Transverse colon (tissue), 4 donors: ENCODE measurements around the gene C20orf96. TPM values are rescaled to one million over a fixed set of nuclear protein-coding genes. Genes with fewer than 3 reads are reported as not detected.
A peak's percentile ranks its signal among the peaks of the same experiment; 100 is the strongest.

ENCODE experiments used
- DNase-seq: peaks from one replicate; pipeline ENCODE4 v3.0.0-alpha.2; 2019
- H3K27ac ChIP-seq, 4 donors: fragments of 200-600 bp; sonication (generic); 2 replicates each; pipeline ENCODE4 v1.5.1; 2016 to 2018; ENCODE audit warnings: inconsistent platforms in 4 of 4
- H3K27me3 ChIP-seq: fragments of 200-600 bp; sonication (generic); 2 replicates; pipeline ENCODE4 v1.5.1; 2017; ENCODE audit warnings: inconsistent platforms
- H3K36me3 ChIP-seq, 4 donors: fragments of 200-600 bp; sonication (generic); 2 replicates each; pipeline ENCODE4 v1.5.1; 2017 to 2019; ENCODE audit warnings: inconsistent platforms in 4 of 4
- H3K4me1 ChIP-seq, 4 donors: fragments of 200-600 bp; sonication (generic); 2 replicates each; pipeline ENCODE4 v1.5.1; 2017 to 2020; ENCODE audit warnings: inconsistent platforms in 4 of 4
- H3K4me3 ChIP-seq, 4 donors: fragments of 200-600 bp; sonication (generic); 1 replicate in 1 of 4; 2 replicates in 3 of 4; pipeline versions ENCODE4 v1.5.1 to v1.6.1; 2017 to 2019; ENCODE audit warnings: inconsistent platforms in 4 of 4
- H3K9me3 ChIP-seq, 2 donors: fragments of 200-600 bp; sonication (generic); 2 replicates each; pipeline ENCODE4 v1.5.1; 2017 to 2019; ENCODE audit warnings: inconsistent platforms in 2 of 2
- EP300 ChIP-seq: sonication (generic); formaldehyde crosslinking; IDR thresholded peaks from one replicate; pipeline ENCODE4 v1.6.1; 2017; ENCODE audit warnings: antibody characterized with exemption, low read depth
- POLR2A ChIP-seq: fragments of 450-650 bp; IDR thresholded peaks from one replicate; pipeline ENCODE4 v1.6.1; 2016; ENCODE audit warnings: antibody characterized with exemption, mild to moderate bottlenecking, moderate library complexity
- POLR2AphosphoS5 ChIP-seq, 3 donors: sonication (generic); formaldehyde crosslinking; IDR thresholded peaks; one replicate each; pipeline ENCODE4 v1.6.1; 2016; ENCODE audit warnings: antibody characterized with exemption in 3 of 3
- WGBS, 2 donors: methylation state at CpG; one replicate each; pipeline ENCODE4 v1.1.5; 2018; ENCODE audit warnings: low coverage in 1 of 2; 5-methylcytosine and 5-hydroxymethylcytosine counted together
- in situ Hi-C, 4 donors: fragments of 200-750 bp; cut with MboI; loops; one replicate each; pipeline versions ENCODE4 v1.15.0 to v1.15.1; 2017; ENCODE audit warnings: low sequenced_read_pairs in 3 of 4, low pct_ligation_motif_present in 1 of 4, low pct_unique_long_range_greater_than_20kb in 1 of 4
- intact Hi-C: fragments of 100-400 bp; cut with DNase I; formaldehyde crosslinking; loops from one replicate; pipeline ENCODE4 v1.15.1; 2023; ENCODE audit warnings: low total_unique reads
- total RNA-seq, 4 donors: library from RNA; depleted of rRNA; stranded (reverse); fragments of >200 nt; gene quantifications; one replicate each; pipeline ENCODE4 v1.1.0, GENCODE V29; 2016
- TF ChIP-seq, protein P1 (sequence below), 5 experiments: fragments of 200-600 bp in 3 of 5; fragments of 450-650 bp in 2 of 5; sonication (generic) in 3 of 5; IDR thresholded peaks; 1 replicate in 2 of 5; 2 replicates in 3 of 5; pipeline ENCODE4 v1.5.1; 2016 to 2017; ENCODE audit warnings: antibody characterized with exemption in 5 of 5, inconsistent platforms in 3 of 5, mild to moderate bottlenecking in 2 of 5, moderate library complexity in 1 of 5

Gene C20orf96
- total RNA-seq, 4 donors from 2014 or later: 3.0 to 97.3 (median 3.7) TPM

DNA sequence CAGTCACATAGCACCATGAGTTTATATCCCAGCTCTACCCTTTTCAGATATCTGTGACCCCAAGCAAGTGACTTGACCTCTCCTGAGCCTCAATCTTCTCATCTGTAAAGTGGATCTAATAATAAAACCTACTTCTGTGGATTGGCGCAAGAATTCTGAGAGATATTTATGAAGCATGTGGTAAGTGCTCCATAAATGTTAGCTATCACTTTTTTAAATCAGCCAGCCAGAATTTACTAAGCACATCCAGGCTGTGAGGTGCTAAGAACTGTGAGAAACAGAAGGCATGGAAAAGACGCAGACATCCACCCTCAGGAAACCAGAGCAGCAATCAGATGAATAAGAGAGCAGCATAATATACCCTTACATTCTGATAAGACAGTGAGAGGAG lies 862 bp downstream of the C20orf96 start:
- TF ChIP-seq, protein P1, sequence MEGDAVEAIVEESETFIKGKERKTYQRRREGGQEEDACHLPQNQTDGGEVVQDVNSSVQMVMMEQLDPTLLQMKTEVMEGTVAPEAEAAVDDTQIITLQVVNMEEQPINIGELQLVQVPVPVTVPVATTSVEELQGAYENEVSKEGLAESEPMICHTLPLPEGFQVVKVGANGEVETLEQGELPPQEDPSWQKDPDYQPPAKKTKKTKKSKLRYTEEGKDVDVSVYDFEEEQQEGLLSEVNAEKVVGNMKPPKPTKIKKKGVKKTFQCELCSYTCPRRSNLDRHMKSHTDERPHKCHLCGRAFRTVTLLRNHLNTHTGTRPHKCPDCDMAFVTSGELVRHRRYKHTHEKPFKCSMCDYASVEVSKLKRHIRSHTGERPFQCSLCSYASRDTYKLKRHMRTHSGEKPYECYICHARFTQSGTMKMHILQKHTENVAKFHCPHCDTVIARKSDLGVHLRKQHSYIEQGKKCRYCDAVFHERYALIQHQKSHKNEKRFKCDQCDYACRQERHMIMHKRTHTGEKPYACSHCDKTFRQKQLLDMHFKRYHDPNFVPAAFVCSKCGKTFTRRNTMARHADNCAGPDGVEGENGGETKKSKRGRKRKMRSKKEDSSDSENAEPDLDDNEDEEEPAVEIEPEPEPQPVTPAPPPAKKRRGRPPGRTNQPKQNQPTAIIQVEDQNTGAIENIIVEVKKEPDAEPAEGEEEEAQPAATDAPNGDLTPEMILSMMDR (IDR thresholded peaks at IDR 0.05): no peak
- TF ChIP-seq POLR2A (no peak), POLR2AphosphoS5 (IDR thresholded peaks at IDR 0.05) (no peak), EP300 (no peak)
- H3K4me1 ChIP-seq: peaks cover 0 to 20% (median 10%) of the 10 kb centered on the region in 4 donors
- 40% methylated on average over 2 of the region's 2 CpGs; no CpG with 5 or more reads in 1 of the 2 donors for WGBS, 2 donors
- H3K27me3 ChIP-seq: no peaks in the 10 kb centered on the region
- peak overlapping the region; percentile 24 to 68 (median 59) for H3K4me3 ChIP-seq
- no peaks in the 10 kb centered on the region for H3K9me3 ChIP-seq
- DNase-seq: no peak
- intact Hi-C loops: no loop called here
- in situ Hi-C loops: no loop called here
- peak overlapping the region; percentile 83 to 88 (median 86) for H3K27ac ChIP-seq
- H3K36me3 ChIP-seq: no peaks in the 10 kb centered on the region

DNA sequence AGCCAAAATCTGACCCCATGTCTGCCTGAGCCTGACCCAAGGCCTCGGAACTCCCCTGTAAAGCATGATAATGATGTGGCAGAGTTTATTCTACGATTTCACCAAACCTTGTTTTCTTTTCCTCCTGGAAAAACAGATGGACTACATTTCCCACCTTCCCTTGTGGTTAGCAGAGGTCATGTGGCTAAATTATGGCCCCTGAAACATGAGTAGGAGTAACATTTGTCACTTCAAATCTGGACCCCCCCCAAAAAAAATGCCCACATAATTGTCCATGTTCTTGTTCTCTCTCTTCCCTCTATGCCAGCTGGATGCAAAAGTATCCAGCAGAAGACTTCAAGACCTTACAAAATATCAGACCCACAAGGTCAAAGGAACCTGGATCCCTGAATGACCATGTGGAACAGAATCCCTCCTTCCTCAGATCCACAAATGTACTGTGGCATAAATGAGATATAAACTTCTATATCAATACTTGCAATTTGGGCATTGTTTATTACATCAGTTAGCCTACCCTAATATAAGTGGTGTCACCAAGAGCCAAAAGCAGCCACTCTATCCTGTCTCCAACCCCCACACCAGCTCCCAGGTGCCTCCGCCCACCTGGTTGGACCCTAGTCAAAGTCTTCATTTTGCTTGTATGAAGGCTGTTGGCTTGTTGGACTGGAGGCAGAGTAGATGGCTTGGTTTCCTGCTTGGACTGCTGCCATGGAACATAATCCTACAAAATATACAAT lies 1.4 kb downstream of the C20orf96 start:
- WGBS, 2 donors: 65 to 100% methylated on average over 2 to 3 of the region's 3 CpGs
- TF ChIP-seq POLR2AphosphoS5 (IDR thresholded peaks at IDR 0.05): no peak
- TF ChIP-seq POLR2A: no peak
- TF ChIP-seq, protein P1 (IDR thresholded peaks at IDR 0.05): no peak
- no peak for TF ChIP-seq EP300
- in situ Hi-C loops: no loop called here

DNA sequence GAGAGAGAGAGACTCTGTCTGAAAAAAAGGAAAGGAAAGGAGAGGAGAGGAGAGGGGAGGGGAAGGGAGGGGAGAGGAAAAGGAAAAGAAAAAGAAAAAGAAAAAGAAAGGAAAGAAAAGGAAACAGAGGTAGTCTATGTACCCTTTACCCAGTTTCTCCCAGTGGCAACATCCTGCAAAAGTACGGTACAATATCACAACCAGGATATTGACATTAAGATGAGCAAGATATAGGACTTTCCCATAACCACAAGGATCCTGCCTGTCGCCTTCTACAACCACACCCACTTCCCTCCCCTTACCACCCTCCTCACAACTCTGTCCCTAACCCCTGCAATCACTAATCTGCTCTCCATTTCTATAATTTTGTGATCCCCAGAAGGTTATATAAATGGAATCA lies 4.0 kb downstream of the C20orf96 start:
- in situ Hi-C loops: no loop called here
- Histone ChIP-seq H3K27me3 (no peaks in the 10 kb centered on the region), H3K36me3 (no peaks in the 10 kb centered on the region), H3K4me3 (no peak overlapping the region), H3K9me3 (no peaks in the 10 kb centered on the region), H3K27ac (no peak overlapping the region), H3K4me1 (peaks cover 0 to 18% (median 10%) of the 10 kb centered on the region in 4 donors)
- intact Hi-C loops: no loop called here
- no peak for TF ChIP-seq POLR2A
- TF ChIP-seq, protein P1 (IDR thresholded peaks at IDR 0.05): no peak
- TF ChIP-seq POLR2AphosphoS5 (IDR thresholded peaks at IDR 0.05): no peak
- no peak for TF ChIP-seq EP300
- DNase-seq: no peak
- 37 to 67% methylated on average over 2 of the region's 2 CpGs for WGBS, 2 donors

More for the DNA sequence above, 1.4 kb downstream of the C20orf96 start:
- peak; percentile 47 for DNase-seq
- peak overlapping the region in 1 of 4 donors; percentile 88 for H3K27ac ChIP-seq
- intact Hi-C loops: no loop called here
- peak overlapping the region in 1 of 4 donors; percentile 68 for H3K4me3 ChIP-seq
- H3K9me3 ChIP-seq: no peaks in the 10 kb centered on the region
- no peaks in the 10 kb centered on the region for H3K36me3 ChIP-seq
- H3K27me3 ChIP-seq: no peaks in the 10 kb centered on the region
- peaks cover 0 to 20% (median 10%) of the 10 kb centered on the region in 4 donors for H3K4me1 ChIP-seq

DNA sequence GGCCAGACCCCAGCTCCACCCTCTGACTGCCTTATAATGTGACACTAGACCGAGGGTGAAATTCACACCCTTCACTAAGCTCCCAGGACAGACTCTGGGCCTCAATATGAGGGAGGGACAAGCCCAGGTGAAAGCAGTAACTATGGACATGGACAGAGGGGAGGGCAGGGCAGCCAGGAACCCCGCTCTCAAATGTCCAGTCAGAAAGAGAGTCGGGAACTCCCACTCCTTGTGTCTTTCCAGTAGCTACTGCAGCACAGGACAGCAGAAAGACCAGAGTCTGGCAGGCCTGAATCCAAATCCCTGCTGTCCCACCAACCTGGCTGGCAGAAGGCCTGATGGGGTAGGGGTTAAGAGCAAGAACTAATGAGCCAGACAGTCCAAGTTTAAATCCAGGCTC lies 6.4 kb downstream of the C20orf96 start:
- intact Hi-C loops (no loop called here), in situ Hi-C loops (no loop called here)
- Histone ChIP-seq H3K27me3 (no peaks in the 10 kb centered on the region), H3K4me3 (no peak overlapping the region), H3K36me3 (no peaks in the 10 kb centered on the region), H3K27ac (no peak overlapping the region), H3K4me1 (no peaks in the 10 kb centered on the region), H3K9me3 (no peaks in the 10 kb centered on the region)
- no peak for DNase-seq
- 67% methylated on average over 3 of the region's 3 CpGs; no CpG with 5 or more reads in 1 of the 2 donors for WGBS, 2 donors
- no peak for TF ChIP-seq POLR2A
- TF ChIP-seq EP300: no peak
- TF ChIP-seq, protein P1 (IDR thresholded peaks at IDR 0.05): no peak
- no peak for TF ChIP-seq POLR2AphosphoS5 (IDR thresholded peaks at IDR 0.05)
